Upper lobe of left lung (tissue), 6 donors: ENCODE results near the gene PLA2G4D. TPM values are rescaled to one million over a fixed set of nuclear protein-coding genes. Genes with fewer than 3 reads are reported as not detected.

ENCODE experiments used
- ATAC-seq, 2 donors: fragments of 200-7000 bp; cut with Tn5 transposase; one replicate each; pipeline ENCODE4 v1.9.1; 2022; ENCODE audit warnings: mild to moderate bottlenecking in 2 of 2, moderate library complexity in 2 of 2; ENCODE audit not compliant: low FRiP score in 2 of 2
- DNase-seq, 2 donors: peaks; one replicate each; pipeline ENCODE4 v3.0.0-alpha.2; 2019 to 2020
- H3K27ac ChIP-seq, 4 donors: fragments of 200-600 bp; sonication (generic); one replicate each; pipeline ENCODE4 v1.5.1; 2016 to 2019
- H3K27me3 ChIP-seq, 4 donors: fragments of 200-600 bp; sonication (generic); one replicate each; pipeline ENCODE4 v1.5.1; 2017 to 2019
- H3K36me3 ChIP-seq, 4 donors: fragments of 200-600 bp; sonication (generic); one replicate each; pipeline ENCODE4 v1.5.1; 2016 to 2019
- H3K4me1 ChIP-seq, 4 donors: fragments of 200-600 bp; sonication (generic); one replicate each; pipeline ENCODE4 v1.5.1; 2018 to 2019
- H3K4me3 ChIP-seq, 4 donors: fragments of 200-600 bp; sonication (generic); one replicate each; pipeline ENCODE4 v1.5.1; 2017 to 2019; ENCODE audit warnings: mild to moderate bottlenecking in 2 of 4, moderate library complexity in 1 of 4
- H3K9me3 ChIP-seq, 4 donors: fragments of 200-600 bp; sonication (generic); one replicate each; pipeline ENCODE4 v1.5.1; 2018 to 2019
- CTCF ChIP-seq, 6 experiments: fragments of 450-650 bp in 4 of 6; fragments of 200-600 bp in 2 of 6; sonication (generic) in 2 of 6; IDR thresholded peaks; one replicate each; pipeline ENCODE4 v1.5.1; 2016 to 2019; ENCODE audit warnings: antibody characterized with exemption in 6 of 6
- EP300 ChIP-seq, 4 donors: sonication (generic); formaldehyde crosslinking; IDR thresholded peaks; one replicate each; pipeline ENCODE4 v1.5.1; 2017; ENCODE audit warnings: antibody characterized with exemption in 4 of 4, control low read depth in 2 of 4
- POLR2A ChIP-seq, 4 donors: fragments of 450-650 bp; IDR thresholded peaks; one replicate each; pipeline ENCODE4 v1.5.1; 2016 to 2017; ENCODE audit warnings: antibody characterized with exemption in 4 of 4, mild to moderate bottlenecking in 2 of 4
- POLR2AphosphoS5 ChIP-seq, 2 donors: sonication (generic); formaldehyde crosslinking; IDR thresholded peaks; one replicate each; pipeline ENCODE4 v1.5.1; 2017; ENCODE audit warnings: antibody characterized with exemption in 2 of 2
- WGBS, 2 donors: methylation state at CpG; one replicate each; pipeline ENCODE4 v1.1.5; 2017 to 2018; 5-methylcytosine and 5-hydroxymethylcytosine counted together
- total RNA-seq, 6 donors: library from RNA; depleted of rRNA in 4 of 6; stranded (reverse); fragments of >200 nt in 4 of 6; gene quantifications; one replicate each; pipeline versions ENCODE4 v1.1.0 to v1.2.1, GENCODE V29; 2016 to 2021
- donor health status: DM: no; HTN: no; CAD: no; lungs with moderate emphysema.
- donor health status: DM: no; HTN: yes; CAD: no; lungs with severe emphysema.

PLA2G4D gene
- total RNA-seq, 6 donors from 2014 or later, result not detected

GRCh38 chr15:42082141-42082540, 12.2 kb downstream of the PLA2G4D start:
- ATAC-seq (no peak), DNase-seq (no peak)
- H3K36me3 ChIP-seq, result no peaks in the 10 kb centered on the region
- H3K4me3 ChIP-seq, result no peak overlapping the region
- peaks cover 4 to 13% (median 10%) of the 10 kb centered on the region in 4 donors for H3K4me1 ChIP-seq
- TF ChIP-seq POLR2A (IDR thresholded peaks at IDR 0.05), result no peak
- TF ChIP-seq CTCF (IDR thresholded peaks at IDR 0.05), result no peak
- no peak for TF ChIP-seq EP300 (IDR thresholded peaks at IDR 0.05)
- TF ChIP-seq POLR2AphosphoS5 (IDR thresholded peaks at IDR 0.05), result no peak
- no peak overlapping the region for H3K27ac ChIP-seq
- 75 to 86% methylated on average over 1 of the region's 1 CpG for WGBS, 2 donors
- no peaks in the 10 kb centered on the region for H3K27me3 ChIP-seq
- no peaks in the 10 kb centered on the region for H3K9me3 ChIP-seq

GRCh38 chr15:42080919-42081830, 13.2 kb downstream of the PLA2G4D start:
- no peaks in the 10 kb centered on the region for H3K27me3 ChIP-seq
- 74 to 90% methylated on average over 4 to 11 of the region's 11 CpGs for WGBS, 2 donors
- no peak for TF ChIP-seq EP300 (IDR thresholded peaks at IDR 0.05)
- no peak for TF ChIP-seq POLR2A (IDR thresholded peaks at IDR 0.05)
- no peak for TF ChIP-seq POLR2AphosphoS5 (IDR thresholded peaks at IDR 0.05)
- TF ChIP-seq CTCF (IDR thresholded peaks at IDR 0.05), result no peak
- H3K4me3 ChIP-seq, result no peak overlapping the region
- H3K27ac ChIP-seq, result no peak overlapping the region
- DNase-seq (peak in 1 of 2 donors; percentile 32), ATAC-seq (no peak)
- no peaks in the 10 kb centered on the region for H3K9me3 ChIP-seq
- peaks cover 4 to 13% (median 10%) of the 10 kb centered on the region in 4 donors for H3K4me1 ChIP-seq
- H3K36me3 ChIP-seq, result no peaks in the 10 kb centered on the region

DNA sequence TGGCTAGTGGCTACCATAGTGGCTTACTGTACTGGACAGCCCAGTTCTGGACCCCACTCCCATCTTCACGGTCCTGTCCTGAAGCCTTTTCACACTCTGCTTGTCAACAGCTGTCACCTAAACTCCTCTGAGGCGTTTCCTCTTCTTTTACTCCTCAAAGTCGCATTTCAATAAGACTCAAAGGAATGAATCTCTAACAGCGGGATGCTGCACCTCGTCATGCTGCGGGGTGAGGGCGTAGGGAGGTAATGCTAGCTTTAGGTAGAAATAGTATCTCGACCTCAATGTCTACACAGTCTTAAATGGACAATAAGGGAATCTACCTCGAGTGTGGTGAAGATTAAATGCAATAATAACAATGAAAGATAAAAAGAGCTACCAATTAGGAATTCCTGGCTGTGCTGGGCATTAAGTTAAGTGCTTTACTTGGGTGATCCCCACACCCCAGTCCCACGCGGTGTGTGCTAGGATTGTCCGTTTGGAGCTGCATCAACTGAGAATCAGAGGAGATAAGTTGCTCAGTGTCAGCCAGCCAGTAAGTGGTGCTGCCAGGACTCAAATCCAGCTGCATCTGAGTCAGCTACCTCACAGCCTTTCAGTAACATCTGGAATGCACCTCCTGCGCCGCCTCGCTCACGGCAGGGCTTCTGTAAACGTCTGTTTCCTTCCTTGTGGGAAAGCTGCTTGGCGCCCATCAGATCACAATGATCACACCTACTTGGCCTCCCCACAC, 14.0 kb downstream of the PLA2G4D start:
- no peak overlapping the region for H3K4me3 ChIP-seq
- no peak for DNase-seq

GRCh38 chr15:42079401-42079908, 14.9 kb downstream of the PLA2G4D start:
- peak in 1 of 2 donors; percentile 78 for DNase-seq
- no peaks in the 10 kb centered on the region for H3K36me3 ChIP-seq
- peaks cover under 1 to 9% (median 6%) of the 10 kb centered on the region in 4 donors for H3K4me1 ChIP-seq
- TF ChIP-seq POLR2A (IDR thresholded peaks at IDR 0.05) (no peak), CTCF (IDR thresholded peaks at IDR 0.05) (no peak), EP300 (IDR thresholded peaks at IDR 0.05) (no peak), POLR2AphosphoS5 (IDR thresholded peaks at IDR 0.05) (no peak)
- no peaks in the 10 kb centered on the region for H3K9me3 ChIP-seq
- H3K4me3 ChIP-seq, result no peak overlapping the region
- no peak overlapping the region for H3K27ac ChIP-seq
- ATAC-seq, result no peak
- 82 to 86% methylated on average over 26 to 31 of the region's 31 CpGs for WGBS, 2 donors
- H3K27me3 ChIP-seq, result no peaks in the 10 kb centered on the region

More for the DNA sequence above, 14.0 kb downstream of the PLA2G4D start:
- Histone ChIP-seq H3K4me1 (peaks cover 4 to 14% (median 11%) of the 10 kb centered on the region in 4 donors), H3K27ac (no peak overlapping the region), H3K27me3 (no peaks in the 10 kb centered on the region), H3K36me3 (no peaks in the 10 kb centered on the region), H3K9me3 (no peaks in the 10 kb centered on the region)
- ATAC-seq, result no peak
- 67 to 69% methylated on average over 18 of the region's 18 CpGs for WGBS, 2 donors
- no peak for TF ChIP-seq EP300 (IDR thresholded peaks at IDR 0.05)
- no peak for TF ChIP-seq CTCF (IDR thresholded peaks at IDR 0.05)
- no peak for TF ChIP-seq POLR2A (IDR thresholded peaks at IDR 0.05)
- TF ChIP-seq POLR2AphosphoS5 (IDR thresholded peaks at IDR 0.05), result no peak
